H1 (cell line): ENCODE data around the gene VPS51. TPM values are rescaled to one million over a fixed set of nuclear protein-coding genes. Genes with fewer than 3 reads are reported as not detected.
A peak's percentile ranks its signal among the peaks of the same experiment; 100 is the strongest.

Experiments
- CTCF ChIA-PET: fragments of 300-600 bp; sonication (Branson Sonifier 250); formaldehyde crosslinking; loops from one replicate; lab custom pipeline; 2021; ENCODE audit not compliant: partially characterized antibody; lab: Charles Lee
- POLR2A ChIA-PET: fragments of 300-600 bp; sonication (Branson Sonifier 250); formaldehyde crosslinking; loops from one replicate; lab custom pipeline; 2021; ENCODE audit warnings: inconsistent platforms; ENCODE audit not compliant: partially characterized antibody; lab: Charles Lee
- DNase-seq, 2 experiments: peaks; one replicate each; pipeline versions ENCODE4 v3.0.0 to v3.0.0-alpha.2; 2010 to 2022; ENCODE audit warnings: low spot score in 2 of 2, low read depth in 1 of 2, mixed read lengths in 1 of 2
- FAIRE-seq: peaks from 2 replicates; lab custom pipeline; 2011; peaks lifted over from hg19 to GRCh38; lab: Jason Lieb, UNC
- H2AFZ ChIP-seq: 2 replicates; pipeline ENCODE4 v1.8.1; 2012; ENCODE audit warnings: low read length, inconsistent platforms
- H2AK5ac ChIP-seq: 2 replicates; pipeline ENCODE4 v1.6.1; 2013; ENCODE audit warnings: low read depth, low read length
- H2BK120ac ChIP-seq: replicated peaks from 2 replicates; pipeline ENCODE3; 2013; ENCODE audit warnings: low read depth, low read length, inconsistent platforms
- H2BK12ac ChIP-seq: 2 replicates; pipeline ENCODE4 v1.6.1; 2013; ENCODE audit warnings: low read depth, low read length
- H2BK15ac ChIP-seq: 2 replicates; pipeline ENCODE4 v1.6.1; 2013; ENCODE audit warnings: low read length
- H2BK20ac ChIP-seq: 2 replicates; pipeline ENCODE4 v1.6.1; 2013; ENCODE audit warnings: low read length
- H2BK5ac ChIP-seq: 2 replicates; pipeline ENCODE4 v1.6.1; 2013; ENCODE audit warnings: low read depth, low read length
- H3K14ac ChIP-seq: 2 replicates; pipeline ENCODE4 v1.6.1; 2013; ENCODE audit warnings: inconsistent platforms; ENCODE audit not compliant: insufficient read length
- H3K18ac ChIP-seq: 2 replicates; pipeline ENCODE4 v1.6.1; 2013; ENCODE audit warnings: low read length; ENCODE audit errors: extremely low read depth
- H3K23ac ChIP-seq: 2 replicates; pipeline ENCODE4 v1.6.1; 2013; ENCODE audit warnings: inconsistent platforms; ENCODE audit not compliant: insufficient read length
- H3K23me2 ChIP-seq: 2 replicates; pipeline ENCODE4 v1.6.1; 2013; ENCODE audit warnings: low read depth, low read length
- H3K27ac ChIP-seq: 2 replicates; pipeline ENCODE4 v1.6.1; 2011; ENCODE audit warnings: low read depth, low read length, inconsistent platforms
- H3K27me3 ChIP-seq, 4 experiments: replicated peaks in 1 of 4; 1 replicate in 1 of 4; 2 replicates in 3 of 4; pipeline versions ENCODE4 v1.6.1 to v1.8.1; 2011 to 2013; ENCODE audit warnings: low read length in 3 of 4, mild to moderate bottlenecking in 3 of 4, inconsistent platforms in 2 of 4, mixed read lengths in 2 of 4, moderate library complexity in 1 of 4; ENCODE audit not compliant: control insufficient read depth in 3 of 4, insufficient read depth in 3 of 4; ENCODE audit errors: extremely low read depth in 1 of 4
- H3K36me3 ChIP-seq, 4 experiments: 2 replicates each; pipeline versions ENCODE4 v1.6.1 to v1.8.1; 2011 to 2013; ENCODE audit warnings: mild to moderate bottlenecking in 4 of 4, low read length in 3 of 4, moderate library complexity in 2 of 4, control low read depth in 1 of 4, inconsistent platforms in 1 of 4; ENCODE audit not compliant: insufficient read depth in 4 of 4, control insufficient read depth in 2 of 4
- H3K4ac ChIP-seq: replicated peaks from 2 replicates; pipeline ENCODE3; 2013; ENCODE audit warnings: low read length, low read depth, mixed read lengths, inconsistent platforms; ENCODE audit not compliant: insufficient read length
- H3K4me1 ChIP-seq, 4 experiments: replicated peaks in 1 of 4; 1 replicate in 1 of 4; 2 replicates in 3 of 4; pipeline versions ENCODE4 v1.6.1 to v1.8.1; 2011 to 2013; ENCODE audit warnings: low read length in 3 of 4, inconsistent platforms in 2 of 4, mixed read lengths in 1 of 4; ENCODE audit not compliant: insufficient read depth in 4 of 4, control insufficient read depth in 3 of 4
- H3K4me2 ChIP-seq, 2 experiments: 2 replicates each; pipeline versions ENCODE4 v1.6.1 to v1.8.1; 2011 to 2013; ENCODE audit warnings: low read depth in 2 of 2, low read length in 2 of 2, control low read depth in 1 of 2, inconsistent platforms in 1 of 2, mild to moderate bottlenecking in 1 of 2; ENCODE audit not compliant: insufficient read depth in 1 of 2
- H3K4me3 ChIP-seq, 4 experiments: fragments of 200-600, 300-600 bp in 1 of 4; sonication (generic), shearing (Covaris generic), sonication (Bioruptor Twin) in 1 of 4; 2 replicates each; pipeline versions ENCODE4 v1.5.1 to v1.8.1; 2011 to 2016; ENCODE audit warnings: low read length in 4 of 4, low read depth in 3 of 4, control low read depth in 2 of 4, inconsistent platforms in 2 of 4, mild to moderate bottlenecking in 2 of 4, mixed read lengths in 1 of 4, moderate library complexity in 1 of 4; ENCODE audit not compliant: insufficient read depth in 2 of 4; ENCODE audit errors: extremely low read depth in 1 of 4
- H3K56ac ChIP-seq: replicated peaks from 2 replicates; pipeline ENCODE3; 2013; ENCODE audit warnings: low read depth, mild to moderate bottlenecking, mixed read lengths, low read length, inconsistent platforms; ENCODE audit not compliant: insufficient read length
- H3K79me1 ChIP-seq: 2 replicates; pipeline ENCODE4 v1.6.1; 2013; ENCODE audit warnings: low read depth, low read length, control low read depth
- H3K79me2 ChIP-seq, 2 experiments: 2 replicates each; pipeline versions ENCODE4 v1.6.1 to v1.8.1; 2012 to 2013; ENCODE audit warnings: low read length in 2 of 2, mild to moderate bottlenecking in 2 of 2, inconsistent platforms in 1 of 2; ENCODE audit not compliant: insufficient read depth in 2 of 2, control insufficient read depth in 1 of 2
- H3K9ac ChIP-seq, 4 experiments: replicated peaks in 1 of 4; 1 replicate in 1 of 4; 2 replicates in 3 of 4; pipeline versions ENCODE4 v1.6.1 to v1.8.1; 2011 to 2013; ENCODE audit warnings: low read depth in 3 of 4, low read length in 3 of 4, control low read depth in 2 of 4, mild to moderate bottlenecking in 2 of 4, moderate library complexity in 2 of 4, inconsistent platforms in 1 of 4; ENCODE audit errors: extremely low read depth in 1 of 4
- H3K9me3 ChIP-seq, 2 experiments: 2 replicates each; pipeline versions ENCODE4 v1.6.1 to v1.8.1; 2012 to 2013; ENCODE audit warnings: mild to moderate bottlenecking in 2 of 2, moderate library complexity in 2 of 2, control low read depth in 1 of 2, inconsistent platforms in 1 of 2, low read depth in 1 of 2, low read length in 1 of 2, mixed read lengths in 1 of 2; ENCODE audit not compliant: insufficient read depth in 2 of 2
- H4K20me1 ChIP-seq, 2 experiments: replicated peaks in 1 of 2; 2 replicates each; pipeline versions ENCODE3 to v1.8.1; 2011 to 2013; ENCODE audit warnings: inconsistent platforms in 2 of 2, low read length in 2 of 2, mild to moderate bottlenecking in 1 of 2; ENCODE audit not compliant: insufficient read depth in 2 of 2, control insufficient read depth in 1 of 2
- H4K5ac ChIP-seq: 2 replicates; pipeline ENCODE4 v1.6.1; 2013; ENCODE audit warnings: low read length, low read depth, mixed read lengths, inconsistent platforms; ENCODE audit not compliant: insufficient read length
- H4K8ac ChIP-seq: 2 replicates; pipeline ENCODE4 v1.8.0; 2013; ENCODE audit warnings: mild to moderate bottlenecking, moderate library complexity, low read length, inconsistent platforms; ENCODE audit not compliant: insufficient read depth; ENCODE audit errors: extremely low read depth
- H4K91ac ChIP-seq: replicated peaks from 2 replicates; pipeline ENCODE3; 2013; ENCODE audit warnings: low read length, mixed read lengths, inconsistent platforms; ENCODE audit not compliant: insufficient read length
- GABPA ChIP-seq: IDR thresholded peaks from 2 replicates; pipeline ENCODE4 v1.6.1; 2011; ENCODE audit warnings: mild to moderate bottlenecking, low read length, moderate library complexity, borderline replicate concordance; ENCODE audit not compliant: insufficient read depth
- KDM4A ChIP-seq: IDR thresholded peaks from one replicate; pipeline ENCODE4 v1.7.1; 2012; ENCODE audit warnings: low read depth, mild to moderate bottlenecking, moderate library complexity, low read length, inconsistent platforms; ENCODE audit not compliant: severe bottlenecking
- POLR2A ChIP-seq, 2 experiments: IDR thresholded peaks; 1 replicate in 1 of 2; 2 replicates in 1 of 2; pipeline ENCODE4 v1.6.1; 2011; ENCODE audit warnings: low read depth in 2 of 2, low read length in 2 of 2, mild to moderate bottlenecking in 2 of 2; ENCODE audit errors: control extremely low read depth in 1 of 2
- POLR2AphosphoS5 ChIP-seq: IDR thresholded peaks from 2 replicates; pipeline ENCODE4 v1.6.1; 2011; ENCODE audit warnings: low read depth, low read length
- RAD21 ChIP-seq, 2 experiments: IDR thresholded peaks in 1 of 2; conservative IDR thresholded peaks in 1 of 2; 2 replicates each; pipeline ENCODE4 v1.6.1; 2011; ENCODE audit warnings: low read depth in 2 of 2, low read length in 2 of 2, improper control_type of control experiment in 1 of 2, inconsistent platforms in 1 of 2, mild to moderate bottlenecking in 1 of 2, moderate library complexity in 1 of 2
- SIN3A ChIP-seq, 2 experiments: IDR thresholded peaks in 1 of 2; conservative IDR thresholded peaks in 1 of 2; 2 replicates each; pipeline ENCODE4 v1.6.1; 2011 to 2012; ENCODE audit warnings: low read length in 2 of 2, improper control_type of control experiment in 1 of 2, low read depth in 1 of 2, mild to moderate bottlenecking in 1 of 2
- YY1 ChIP-seq: IDR thresholded peaks from 2 replicates; pipeline ENCODE4 v1.6.1; 2011; ENCODE audit warnings: low read depth, mild to moderate bottlenecking, low read length
- WGBS, 2 experiments: shearing (Covaris generic) in 1 of 2; methylation state at CpG; one replicate each; pipeline versions ENCODE4 v1.1.6 to v1.1.7; 2013 to 2015; ENCODE audit warnings: low lambda C conversion rate in 2 of 2, mixed read lengths in 2 of 2, inconsistent platforms in 1 of 2, low coverage in 1 of 2, missing lambda C conversion rate in 1 of 2; ENCODE audit not compliant: insufficient replicate concordance in 2 of 2, insufficient coverage in 1 of 2, insufficient read length in 1 of 2; ENCODE audit errors: extremely low coverage in 1 of 2, missing lambda C conversion rate in 1 of 2; 5-methylcytosine and 5-hydroxymethylcytosine counted together
- polyA plus RNA-seq, 7 experiments: library from polyadenylated mRNA; depleted of rRNA in 3 of 7; stranded (reverse) in 5 of 7; unstranded in 2 of 7; fragments of >200 nt in 5 of 7; fragments of 200-250 nt in 2 of 7; gene quantifications; 1 replicate in 5 of 7; 2 replicates in 1 of 7; 4 replicates in 1 of 7; pipeline versions ENCODE4 v1.2.1 to v1.2.3, GENCODE V29; 2011 to 2013; ENCODE audit warnings: missing spikeins in 2 of 7, mixed read lengths in 2 of 7
- total RNA-seq: library from RNA; stranded (reverse); fragmentation: NEBNext Ultra II Directional; extraction: Animal tissue kit (Norgen Biotek cat#: 25700); gene quantifications from 2 replicates; pipeline ENCODE4 v1.2.1, GENCODE V29; 2021
- TF ChIP-seq, protein P1 (sequence below), 3 experiments: IDR thresholded peaks; 1 replicate in 2 of 3; 2 replicates in 1 of 3; pipeline versions ENCODE4 v1.5.1 to v1.6.1; 2011; ENCODE audit warnings: low read length in 3 of 3, mild to moderate bottlenecking in 3 of 3, inconsistent platforms in 2 of 3, low read depth in 1 of 3, moderate library complexity in 1 of 3; ENCODE audit not compliant: insufficient read depth in 1 of 3; ENCODE audit errors: control extremely low read depth in 1 of 3

VPS51 gene
- total and polyA plus RNA-seq, 2 of the 8 experiments (the other 6 are each of a cell fraction or from before 2014, with no cell fraction given) = 97.4 to 142 TPM

DNA sequence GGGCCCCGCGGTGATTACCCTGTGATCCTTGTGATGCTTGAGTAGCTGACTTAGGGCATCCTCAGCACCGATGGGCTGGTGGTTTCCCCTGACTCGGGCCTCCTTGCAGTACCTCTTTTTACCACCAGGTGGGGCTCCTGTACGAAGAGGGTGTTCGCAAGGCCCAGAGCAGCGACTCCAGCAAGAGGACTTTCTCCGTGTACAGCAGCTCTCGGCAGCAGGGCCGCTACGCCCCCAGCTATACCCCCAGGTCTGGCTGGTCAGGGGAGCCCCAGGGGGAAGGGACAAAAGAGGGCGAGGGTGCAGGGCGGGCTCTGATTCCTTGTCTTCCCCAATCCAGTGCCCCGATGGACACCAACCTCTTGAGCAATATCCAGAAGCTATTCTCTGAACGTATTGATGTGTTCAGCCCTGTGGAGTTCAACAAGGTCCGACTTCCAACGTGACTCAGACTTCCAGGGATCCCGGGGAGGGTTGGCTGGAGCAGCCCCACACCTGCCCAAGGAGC lies 14.4 kb downstream of the VPS51 start:
- DNase-seq (peak; percentile 84 to 100), FAIRE-seq (peak; percentile 94)
- ChIA-PET CTCF (interaction anchor here (0.5 to 7.9 kb wide), 48 partner anchors 7 to 323 kb away, joined by 3 to 85 read pairs (median 3); partner anchors contain the start of genes FAU, MAJIN, MRPL49 and SNX15), POLR2A (interaction anchor here (0.6 to 17.4 kb wide), 16 partner anchors 8 to 387 kb away, joined by 3 to 305 read pairs (median 7); partner anchors contain the start of genes ARL2, CDCA5, FAU and MRPL49)
- peaks cover 0 to 13% (median 0%) of the 10 kb centered on the region in 4 experiments; a peak in 1 of 8 replicates for H3K36me3 ChIP-seq
- no peak overlapping the region for H2BK20ac ChIP-seq
- peak overlapping the region in 1 of 2 experiments; percentile 41; a peak in 1 of 4 replicates for H3K4me2 ChIP-seq
- no peak overlapping the region for H4K8ac ChIP-seq
- H2BK120ac ChIP-seq = no peak overlapping the region
- peaks cover 0 to 19% of the 10 kb centered on the region in 2 experiments for H4K20me1 ChIP-seq
- no peak overlapping the region for H3K18ac ChIP-seq
- no peak overlapping the region for H2BK12ac ChIP-seq
- no peak overlapping the region for H4K91ac ChIP-seq
- H2AK5ac ChIP-seq = no peak overlapping the region
- H3K79me2 ChIP-seq = no peaks in the 10 kb centered on the region
- H3K9ac ChIP-seq = no peak overlapping the region
- 32% methylated on average over 17 of the region's 18 CpGs; no CpG with 5 or more reads in 1 of the 2 experiments for WGBS, 2 experiments
- H4K5ac ChIP-seq = no peak overlapping the region
- H2BK5ac ChIP-seq = no peak overlapping the region
- H2AFZ ChIP-seq = no peak overlapping the region
- no peak overlapping the region for H3K4ac ChIP-seq
- peaks cover 7% of the 10 kb centered on the region; the same call in 1 of the 2 replicates for H3K79me1 ChIP-seq
- H3K14ac ChIP-seq = no peak overlapping the region
- no peak overlapping the region for H3K27ac ChIP-seq
- H3K27me3 ChIP-seq = no peaks in the 10 kb centered on the region
- H3K23ac ChIP-seq = no peak overlapping the region
- peaks cover 2 to 18% (median 12%) of the 10 kb centered on the region in 4 experiments for H3K4me1 ChIP-seq
- no peak overlapping the region for H3K4me3 ChIP-seq
- H2BK15ac ChIP-seq = no peak overlapping the region
- no peaks in the 10 kb centered on the region for H3K9me3 ChIP-seq
- H3K23me2 ChIP-seq = peaks cover 12% of the 10 kb centered on the region; the same call in 1 of the 2 replicates
- H3K56ac ChIP-seq = no peak overlapping the region
- 0 out of 2 replicates have a peak, but pooled peaks have one; percentile 20 for TF ChIP-seq POLR2AphosphoS5
- TF ChIP-seq POLR2A (IDR thresholded peaks at IDR 0.05; ENCODE audit: control extremely low read depth in 1 of 2, low read depth in 2 of 2, low read length in 2 of 2) = peak in 1 of 2 experiments; percentile 35; a peak in 1 of 3 replicates
- 0 out of 2 replicates have a peak, but pooled peaks have one; percentile 29 for TF ChIP-seq YY1
- TF ChIP-seq, protein P1, sequence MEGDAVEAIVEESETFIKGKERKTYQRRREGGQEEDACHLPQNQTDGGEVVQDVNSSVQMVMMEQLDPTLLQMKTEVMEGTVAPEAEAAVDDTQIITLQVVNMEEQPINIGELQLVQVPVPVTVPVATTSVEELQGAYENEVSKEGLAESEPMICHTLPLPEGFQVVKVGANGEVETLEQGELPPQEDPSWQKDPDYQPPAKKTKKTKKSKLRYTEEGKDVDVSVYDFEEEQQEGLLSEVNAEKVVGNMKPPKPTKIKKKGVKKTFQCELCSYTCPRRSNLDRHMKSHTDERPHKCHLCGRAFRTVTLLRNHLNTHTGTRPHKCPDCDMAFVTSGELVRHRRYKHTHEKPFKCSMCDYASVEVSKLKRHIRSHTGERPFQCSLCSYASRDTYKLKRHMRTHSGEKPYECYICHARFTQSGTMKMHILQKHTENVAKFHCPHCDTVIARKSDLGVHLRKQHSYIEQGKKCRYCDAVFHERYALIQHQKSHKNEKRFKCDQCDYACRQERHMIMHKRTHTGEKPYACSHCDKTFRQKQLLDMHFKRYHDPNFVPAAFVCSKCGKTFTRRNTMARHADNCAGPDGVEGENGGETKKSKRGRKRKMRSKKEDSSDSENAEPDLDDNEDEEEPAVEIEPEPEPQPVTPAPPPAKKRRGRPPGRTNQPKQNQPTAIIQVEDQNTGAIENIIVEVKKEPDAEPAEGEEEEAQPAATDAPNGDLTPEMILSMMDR (IDR thresholded peaks at IDR 0.05; ENCODE audit: control extremely low read depth in 1 of 3, insufficient read depth in 1 of 3, low read depth in 1 of 3, low read length in 3 of 3) = peak in 2 of 3 experiments; percentile 84 to 98; a peak in 3 of 4 replicates
- TF ChIP-seq RAD21 (IDR thresholded peaks at IDR 0.05 in 1 of 2, conservative IDR thresholded peaks at IDR 0.05 in 1 of 2; ENCODE audit: low read depth in 2 of 2, low read length in 2 of 2) = peak; percentile 54 to 66
- TF ChIP-seq SIN3A (conservative IDR thresholded peaks at IDR 0.05 in 1 of 2, IDR thresholded peaks at IDR 0.05 in 1 of 2; ENCODE audit: low read depth in 1 of 2, low read length in 2 of 2) = 0 out of 4 replicates have a peak, but pooled peaks of 1 of the 2 experiments have one; percentile 29
- peak; percentile 15; the same call in 1 of the 2 replicates for TF ChIP-seq GABPA
- no peak for TF ChIP-seq KDM4A
